Duodenal mucosa (tissue), 2 donors: ENCODE data around the gene PRICKLE4.

Experiments used
- H3K27ac ChIP-seq: one replicate; pipeline ENCODE4 v1.7.0; 2013; ENCODE audit warnings: low read depth, low read length
- H3K27me3 ChIP-seq, 2 donors: one replicate each; pipeline ENCODE4 v1.7.0; 2013; ENCODE audit warnings: low read length in 2 of 2, control low read depth in 1 of 2; ENCODE audit not compliant: insufficient read depth in 2 of 2, control insufficient read depth in 1 of 2
- H3K36me3 ChIP-seq, 2 donors: one replicate each; pipeline ENCODE4 v1.7.0; 2013; ENCODE audit warnings: low read length in 2 of 2, control low read depth in 1 of 2; ENCODE audit not compliant: insufficient read depth in 2 of 2, control insufficient read depth in 1 of 2
- H3K4me1 ChIP-seq, 2 donors: one replicate each; pipeline ENCODE4 v1.7.0; 2013; ENCODE audit warnings: low read length in 2 of 2, control low read depth in 1 of 2; ENCODE audit not compliant: insufficient read depth in 2 of 2, control insufficient read depth in 1 of 2
- H3K4me3 ChIP-seq, 2 donors: one replicate each; pipeline ENCODE4 v1.7.0; 2013; ENCODE audit warnings: low read length in 2 of 2, low read depth in 1 of 2
- H3K9ac ChIP-seq, 2 donors: one replicate each; pipeline ENCODE4 v1.7.0; 2013; ENCODE audit warnings: low read length in 2 of 2, low read depth in 1 of 2
- H3K9me3 ChIP-seq, 2 donors: one replicate each; pipeline ENCODE4 v1.7.0; 2013; ENCODE audit warnings: low read length in 2 of 2, control low read depth in 1 of 2; ENCODE audit not compliant: control insufficient read depth in 1 of 2

PRICKLE4 gene

GRCh38 chr6:41747256-41748101, 33.1 kb upstream of the PRICKLE4 start, which contains the start of gene PGC:
TSS of gene PGC (minus strand) at chr6:41747397. CDS start at chr6:41747334, 63 bp downstream.
- H3K4me3 ChIP-seq = no peak within 1 kb of the TSS
- no peak within 1 kb of the TSS for H3K27ac ChIP-seq
- no peaks in the 10 kb centered on the region for H3K36me3 ChIP-seq
- no peaks in the 10 kb centered on the region for H3K9me3 ChIP-seq
- H3K27me3 ChIP-seq = no peaks in the 10 kb centered on the region
- no peaks in the 10 kb centered on the region for H3K4me1 ChIP-seq
- H3K9ac ChIP-seq = no peak within 1 kb of the TSS

- no peak overlapping the region for H3K4me3 ChIP-seq
- H3K27me3 ChIP-seq = no peaks in the 10 kb centered on the region
- no peaks in the 10 kb centered on the region for H3K36me3 ChIP-seq
- H3K9me3 ChIP-seq = no peaks in the 10 kb centered on the region
- H3K27ac ChIP-seq = no peak overlapping the region
- no peak overlapping the region for H3K9ac ChIP-seq
- no peaks in the 10 kb centered on the region for H3K4me1 ChIP-seq
Observed at GRCh38 chr6:41748102-41748477, 32.5 kb upstream of the PRICKLE4 start.

- H3K9me3 ChIP-seq = no peaks in the 10 kb centered on the region
- H3K4me3 ChIP-seq = no peak overlapping the region
- no peaks in the 10 kb centered on the region for H3K4me1 ChIP-seq
- no peaks in the 10 kb centered on the region for H3K36me3 ChIP-seq
- H3K9ac ChIP-seq = no peak overlapping the region
- no peak overlapping the region for H3K27ac ChIP-seq
- H3K27me3 ChIP-seq = no peaks in the 10 kb centered on the region
Observed at GRCh38 chr6:41748542-41748941, 32.0 kb upstream of the PRICKLE4 start.

- no peaks in the 10 kb centered on the region for H3K9me3 ChIP-seq
- no peaks in the 10 kb centered on the region for H3K27me3 ChIP-seq
- H3K9ac ChIP-seq = no peak overlapping the region
- H3K36me3 ChIP-seq = no peaks in the 10 kb centered on the region
- no peak overlapping the region for H3K27ac ChIP-seq
- H3K4me1 ChIP-seq = no peaks in the 10 kb centered on the region
- H3K4me3 ChIP-seq = no peak overlapping the region
Observed at GRCh38 chr6:41750374-41750773, 30.2 kb upstream of the PRICKLE4 start.

- Histone ChIP-seq H3K36me3 (no peaks in the 10 kb centered on the region), H3K9me3 (no peaks in the 10 kb centered on the region), H3K4me1 (no peaks in the 10 kb centered on the region), H3K9ac (no peak overlapping the region), H3K4me3 (no peak overlapping the region), H3K27me3 (no peaks in the 10 kb centered on the region), H3K27ac (no peak overlapping the region)
Observed at GRCh38 chr6:41755895-41756294, 24.7 kb upstream of the PRICKLE4 start.

- Histone ChIP-seq H3K4me3 (no peak overlapping the region), H3K9me3 (no peaks in the 10 kb centered on the region), H3K4me1 (no peaks in the 10 kb centered on the region), H3K36me3 (no peaks in the 10 kb centered on the region), H3K27me3 (no peaks in the 10 kb centered on the region), H3K9ac (no peak overlapping the region), H3K27ac (no peak overlapping the region)
Observed at GRCh38 chr6:41756354-41756753, 24.2 kb upstream of the PRICKLE4 start.

GRCh38 chr6:41757271-41757670, 23.3 kb upstream of the PRICKLE4 start:
- Histone ChIP-seq H3K27ac (no peak overlapping the region), H3K4me3 (no peak overlapping the region), H3K9ac (no peak overlapping the region)

GRCh38 chr6:41757931-41758640, 22.5 kb upstream of the PRICKLE4 start:
- Histone ChIP-seq H3K27ac (no peak overlapping the region), H3K9me3 (no peaks in the 10 kb centered on the region), H3K27me3 (no peaks in the 10 kb centered on the region), H3K4me3 (no peak overlapping the region), H3K36me3 (no peaks in the 10 kb centered on the region), H3K9ac (no peak overlapping the region), H3K4me1 (no peaks in the 10 kb centered on the region)

More at GRCh38 chr6:41757271-41757670, 23.3 kb upstream of the PRICKLE4 start:
- Histone ChIP-seq H3K4me1 (no peaks in the 10 kb centered on the region), H3K9me3 (no peaks in the 10 kb centered on the region), H3K36me3 (no peaks in the 10 kb centered on the region), H3K27me3 (no peaks in the 10 kb centered on the region)

- no peaks in the 10 kb centered on the region for H3K9me3 ChIP-seq
- H3K27me3 ChIP-seq = no peaks in the 10 kb centered on the region
- H3K27ac ChIP-seq = no peak overlapping the region
- no peak overlapping the region for H3K4me3 ChIP-seq
- H3K4me1 ChIP-seq = no peaks in the 10 kb centered on the region
- H3K9ac ChIP-seq = no peak overlapping the region
- H3K36me3 ChIP-seq = no peaks in the 10 kb centered on the region
Observed at GRCh38 chr6:41758641-41759035, 21.9 kb upstream of the PRICKLE4 start.

- Histone ChIP-seq H3K4me1 (no peaks in the 10 kb centered on the region), H3K36me3 (no peaks in the 10 kb centered on the region), H3K27ac (no peak overlapping the region), H3K27me3 (no peaks in the 10 kb centered on the region), H3K9ac (no peak overlapping the region), H3K4me3 (no peak overlapping the region), H3K9me3 (no peaks in the 10 kb centered on the region)
Observed at GRCh38 chr6:41759106-41759904, 21.3 kb upstream of the PRICKLE4 start.
